Measurements from ENCODE around the gene LBH. TPM values are rescaled to one million over a fixed set of nuclear protein-coding genes. Genes with fewer than 3 reads are reported as not detected.
A peak's percentile ranks its signal among the peaks of the same experiment; 100 is the strongest.

LBH gene
- total RNA-seq, 2 donors from 2014 or later = 38.9 to 154 TPM

GRCh38 chr2:30205456-30205855 lies 25.9 kb upstream of the LBH start:
- peak overlapping the region; percentile 25 for H3K27ac Mint-ChIP-seq
- no peak overlapping the region for H3K4me3 Mint-ChIP-seq
- H3K4me1 Mint-ChIP-seq = peaks cover 14% of the 10 kb centered on the region
- peaks cover 3% of the 10 kb centered on the region for H3K27me3 Mint-ChIP-seq
- H3K36me3 Mint-ChIP-seq (ENCODE audit: low read depth) = no peaks in the 10 kb centered on the region
- no peak for ATAC-seq (replicated peaks)
- H3K9me3 Mint-ChIP-seq = no peaks in the 10 kb centered on the region

GRCh38 chr2:30206461-30207430 lies 24.6 kb upstream of the LBH start:
- H3K4me3 Mint-ChIP-seq = no peak overlapping the region
- no peaks in the 10 kb centered on the region for H3K36me3 Mint-ChIP-seq (ENCODE audit: low read depth)
- peaks cover 3% of the 10 kb centered on the region for H3K27me3 Mint-ChIP-seq
- H3K4me1 Mint-ChIP-seq = peaks cover 14% of the 10 kb centered on the region
- no peak overlapping the region for H3K27ac Mint-ChIP-seq
- ATAC-seq (replicated peaks) = no peak
- H3K9me3 Mint-ChIP-seq = no peaks in the 10 kb centered on the region

GRCh38 chr2:30208453-30208852 lies 22.9 kb upstream of the LBH start:
- ATAC-seq (replicated peaks) = peak; percentile 69

GRCh38 chr2:30209227-30209626 lies 22.1 kb upstream of the LBH start:
- H3K4me1 Mint-ChIP-seq = peaks cover 14% of the 10 kb centered on the region
- H3K27ac Mint-ChIP-seq = peak overlapping the region; percentile 82
- H3K27me3 Mint-ChIP-seq = no peaks in the 10 kb centered on the region
- H3K9me3 Mint-ChIP-seq = no peaks in the 10 kb centered on the region
- peak; percentile 64 for ATAC-seq (replicated peaks)
- H3K36me3 Mint-ChIP-seq (ENCODE audit: low read depth) = no peaks in the 10 kb centered on the region
- H3K4me3 Mint-ChIP-seq = peak overlapping the region; percentile 48

More at GRCh38 chr2:30208453-30208852, 22.9 kb upstream of the LBH start:
- H3K27ac Mint-ChIP-seq = peak overlapping the region; percentile 82
- H3K4me3 Mint-ChIP-seq = peak overlapping the region; percentile 48
- H3K27me3 Mint-ChIP-seq = no peaks in the 10 kb centered on the region
- peaks cover 14% of the 10 kb centered on the region for H3K4me1 Mint-ChIP-seq
- H3K36me3 Mint-ChIP-seq (ENCODE audit: low read depth) = no peaks in the 10 kb centered on the region
- H3K9me3 Mint-ChIP-seq = no peaks in the 10 kb centered on the region

- Mint-ChIP-seq H3K4me3 (no peak overlapping the region), H3K27me3 (no peaks in the 10 kb centered on the region), H3K27ac (no peak overlapping the region), H3K9me3 (no peaks in the 10 kb centered on the region), H3K36me3 (ENCODE audit: low read depth) (no peaks in the 10 kb centered on the region), H3K4me1 (peaks cover 18% of the 10 kb centered on the region)
- no peak for ATAC-seq (replicated peaks)
Measured at GRCh38 chr2:30213326-30213725, 18.0 kb upstream of the LBH start.

- Mint-ChIP-seq H3K27me3 (no peaks in the 10 kb centered on the region), H3K27ac (no peak overlapping the region), H3K4me3 (no peak overlapping the region), H3K36me3 (ENCODE audit: low read depth) (no peaks in the 10 kb centered on the region), H3K4me1 (peaks cover 12% of the 10 kb centered on the region), H3K9me3 (no peaks in the 10 kb centered on the region)
- ATAC-seq (replicated peaks) = no peak
Measured at GRCh38 chr2:30213907-30214463, 17.3 kb upstream of the LBH start.

GRCh38 chr2:30216157-30216556 lies 15.2 kb upstream of the LBH start:
- peaks cover 5% of the 10 kb centered on the region for H3K4me1 Mint-ChIP-seq
- no peak overlapping the region for H3K27ac Mint-ChIP-seq
- H3K27me3 Mint-ChIP-seq = no peaks in the 10 kb centered on the region
- H3K36me3 Mint-ChIP-seq (ENCODE audit: low read depth) = no peaks in the 10 kb centered on the region
- no peak overlapping the region for H3K4me3 Mint-ChIP-seq
- H3K9me3 Mint-ChIP-seq = no peaks in the 10 kb centered on the region
- peak; percentile 58 for ATAC-seq (replicated peaks)

GRCh38 chr2:30217644-30218337 lies 13.5 kb upstream of the LBH start:
- peak; percentile 65 for ATAC-seq (replicated peaks)

GRCh38 chr2:30218338-30218713 lies 13.0 kb upstream of the LBH start:
- Mint-ChIP-seq H3K4me3 (no peak overlapping the region), H3K27me3 (no peaks in the 10 kb centered on the region), H3K9me3 (no peaks in the 10 kb centered on the region), H3K4me1 (peaks cover 15% of the 10 kb centered on the region), H3K36me3 (ENCODE audit: low read depth) (no peaks in the 10 kb centered on the region), H3K27ac (no peak overlapping the region)
- ATAC-seq (replicated peaks) = no peak

More at GRCh38 chr2:30217644-30218337, 13.5 kb upstream of the LBH start:
- Mint-ChIP-seq H3K36me3 (ENCODE audit: low read depth) (no peaks in the 10 kb centered on the region), H3K27me3 (no peaks in the 10 kb centered on the region), H3K4me3 (peak overlapping the region; percentile 19), H3K9me3 (no peaks in the 10 kb centered on the region), H3K27ac (no peak overlapping the region), H3K4me1 (peaks cover 12% of the 10 kb centered on the region)

GRCh38 chr2:30218814-30219213 lies 12.5 kb upstream of the LBH start:
- Mint-ChIP-seq H3K27ac (no peak overlapping the region), H3K9me3 (no peaks in the 10 kb centered on the region), H3K4me1 (peaks cover 20% of the 10 kb centered on the region), H3K4me3 (no peak overlapping the region), H3K27me3 (no peaks in the 10 kb centered on the region), H3K36me3 (ENCODE audit: low read depth) (no peaks in the 10 kb centered on the region)
- no peak for ATAC-seq (replicated peaks)

- Mint-ChIP-seq H3K36me3 (ENCODE audit: low read depth) (no peaks in the 10 kb centered on the region), H3K27ac (no peak overlapping the region), H3K27me3 (no peaks in the 10 kb centered on the region), H3K9me3 (no peaks in the 10 kb centered on the region), H3K4me3 (no peak overlapping the region), H3K4me1 (peaks cover 26% of the 10 kb centered on the region)
- ATAC-seq (replicated peaks) = no peak
Measured at GRCh38 chr2:30219886-30220875, 11.2 kb upstream of the LBH start.

- no peaks in the 10 kb centered on the region for H3K27me3 Mint-ChIP-seq
- H3K9me3 Mint-ChIP-seq = no peaks in the 10 kb centered on the region
- peaks cover 31% of the 10 kb centered on the region for H3K4me1 Mint-ChIP-seq
- no peak overlapping the region for H3K27ac Mint-ChIP-seq
- no peak for ATAC-seq (replicated peaks)
- no peaks in the 10 kb centered on the region for H3K36me3 Mint-ChIP-seq (ENCODE audit: low read depth)
- H3K4me3 Mint-ChIP-seq = no peak overlapping the region
Measured at GRCh38 chr2:30221531-30221930, 9.8 kb upstream of the LBH start.

- Mint-ChIP-seq H3K4me3 (no peak overlapping the region), H3K9me3 (no peaks in the 10 kb centered on the region), H3K36me3 (ENCODE audit: low read depth) (no peaks in the 10 kb centered on the region), H3K27me3 (no peaks in the 10 kb centered on the region), H3K4me1 (peaks cover 31% of the 10 kb centered on the region), H3K27ac (no peak overlapping the region)
- ATAC-seq (replicated peaks) = no peak
Measured at GRCh38 chr2:30222031-30222430, 9.3 kb upstream of the LBH start.
